Measurements from ENCODE around the gene SPTBN1.

Gene SPTBN1

GRCh38 chr2:54577944-54578647, 122.0 kb downstream of the SPTBN1 start:
- no peak for DNase-seq

GRCh38 chr2:54578648-54579045, 122.5 kb downstream of the SPTBN1 start:
- no peak for DNase-seq

- DNase-seq = no peak
Observed at GRCh38 chr2:54579061-54579681, 123.0 kb downstream of the SPTBN1 start.

GRCh38 chr2:54579682-54580620, 123.8 kb downstream of the SPTBN1 start:
- DNase-seq = no peak

GRCh38 chr2:54581326-54582039, 125.4 kb downstream of the SPTBN1 start:
- no peak for DNase-seq

- no peak for DNase-seq
Observed at GRCh38 chr2:54582987-54583386, 126.9 kb downstream of the SPTBN1 start.

GRCh38 chr2:54584598-54584997, 128.5 kb downstream of the SPTBN1 start:
- no peak for DNase-seq

GRCh38 chr2:54585136-54585733, 129.1 kb downstream of the SPTBN1 start:
- no peak for DNase-seq

- DNase-seq = no peak
Observed at GRCh38 chr2:54586062-54586461, 129.9 kb downstream of the SPTBN1 start.

GRCh38 chr2:54586494-54586893, 130.4 kb downstream of the SPTBN1 start:
- DNase-seq = no peak

- DNase-seq = no peak
Observed at GRCh38 chr2:54587171-54588016, 131.3 kb downstream of the SPTBN1 start.

GRCh38 chr2:54588244-54588899, 132.2 kb downstream of the SPTBN1 start:
- no peak for DNase-seq

GRCh38 chr2:54589038-54589339, 132.9 kb downstream of the SPTBN1 start:
- no peak for DNase-seq

- no peak for DNase-seq
Observed at GRCh38 chr2:54589340-54590215, 133.5 kb downstream of the SPTBN1 start.

- DNase-seq = no peak
Observed at GRCh38 chr2:54590216-54591120, 134.3 kb downstream of the SPTBN1 start.

- no peak for DNase-seq
Observed at GRCh38 chr2:54591551-54591950, 135.4 kb downstream of the SPTBN1 start.

- DNase-seq = no peak
Observed at GRCh38 chr2:54593249-54593648, 137.1 kb downstream of the SPTBN1 start.

- DNase-seq = no peak
Observed at GRCh38 chr2:54594048-54594447, 137.9 kb downstream of the SPTBN1 start.

Measured in NCI-H510A (cell line).